ENCODE results near the gene ATAD1.

The ATAD1 gene

DNA sequence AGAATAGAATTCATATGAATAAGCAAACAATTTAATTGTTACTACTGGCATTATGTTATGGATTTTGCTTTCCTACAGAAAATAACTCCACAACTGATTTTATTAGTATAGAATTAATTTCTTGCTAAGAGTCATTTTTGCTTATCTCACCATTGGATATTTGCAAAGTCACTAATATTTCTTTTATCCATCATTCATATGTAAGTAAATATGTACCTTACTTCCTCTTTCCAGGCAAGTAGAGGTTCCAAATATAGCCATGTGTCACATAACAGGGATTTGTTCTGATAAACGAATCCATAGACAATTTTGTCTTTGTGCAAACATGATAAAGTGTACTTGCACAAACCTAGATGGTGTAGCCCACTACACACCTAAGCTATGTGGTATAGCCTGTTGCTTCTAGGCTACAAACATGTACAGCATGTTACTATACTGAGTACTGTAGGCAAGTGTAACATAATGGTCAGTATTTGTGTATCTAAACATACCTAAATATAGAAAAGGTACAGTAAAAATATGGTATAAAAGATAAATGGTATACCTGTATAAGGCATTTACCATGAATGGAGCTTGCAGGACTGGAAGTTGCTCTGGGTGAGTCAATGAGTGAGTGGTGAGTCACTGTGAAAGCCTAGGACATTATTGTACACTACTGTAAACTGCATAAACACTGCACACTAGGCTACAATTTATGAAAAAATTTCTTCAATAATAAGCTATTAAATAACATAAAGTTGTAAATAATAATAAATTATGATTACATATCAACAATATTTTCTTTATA, 27.0 kb upstream of the ATAD1 start:
- intact Hi-C loops (cut with DNase I; ENCODE audit: low total_unique reads), result no loop called here
- no peak for DNase-seq

DNA sequence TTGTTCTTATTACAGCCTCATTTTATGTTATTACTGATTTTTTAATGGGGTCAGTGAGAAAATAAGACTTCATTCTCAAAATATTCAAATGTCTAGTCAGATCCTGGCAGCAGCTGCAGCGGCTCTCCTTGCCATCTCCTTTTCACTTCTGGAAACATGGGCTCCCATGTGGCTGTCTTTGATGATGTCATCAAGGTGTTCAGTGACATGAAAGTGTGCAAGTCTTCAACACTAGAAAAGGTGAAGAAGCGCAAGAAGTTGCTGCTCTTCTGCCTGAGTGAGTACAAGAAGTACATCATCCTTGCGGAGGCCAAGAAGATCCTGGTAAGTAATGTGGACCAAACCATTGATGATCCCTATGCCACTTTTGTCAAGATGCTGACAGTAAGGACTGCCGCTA, 25.7 kb upstream of the ATAD1 start:
- intact Hi-C loops (cut with DNase I; ENCODE audit: low total_unique reads), result no loop called here
- Histone ChIP-seq H3K4me1 (no peaks in the 10 kb centered on the region), H3K27me3 (no peaks in the 10 kb centered on the region), H3K36me3 (no peaks in the 10 kb centered on the region), H3K4me3 (no peak overlapping the region), H3K27ac (no peak overlapping the region), H3K9me3 (no peaks in the 10 kb centered on the region)
- TF ChIP-seq, protein P1, sequence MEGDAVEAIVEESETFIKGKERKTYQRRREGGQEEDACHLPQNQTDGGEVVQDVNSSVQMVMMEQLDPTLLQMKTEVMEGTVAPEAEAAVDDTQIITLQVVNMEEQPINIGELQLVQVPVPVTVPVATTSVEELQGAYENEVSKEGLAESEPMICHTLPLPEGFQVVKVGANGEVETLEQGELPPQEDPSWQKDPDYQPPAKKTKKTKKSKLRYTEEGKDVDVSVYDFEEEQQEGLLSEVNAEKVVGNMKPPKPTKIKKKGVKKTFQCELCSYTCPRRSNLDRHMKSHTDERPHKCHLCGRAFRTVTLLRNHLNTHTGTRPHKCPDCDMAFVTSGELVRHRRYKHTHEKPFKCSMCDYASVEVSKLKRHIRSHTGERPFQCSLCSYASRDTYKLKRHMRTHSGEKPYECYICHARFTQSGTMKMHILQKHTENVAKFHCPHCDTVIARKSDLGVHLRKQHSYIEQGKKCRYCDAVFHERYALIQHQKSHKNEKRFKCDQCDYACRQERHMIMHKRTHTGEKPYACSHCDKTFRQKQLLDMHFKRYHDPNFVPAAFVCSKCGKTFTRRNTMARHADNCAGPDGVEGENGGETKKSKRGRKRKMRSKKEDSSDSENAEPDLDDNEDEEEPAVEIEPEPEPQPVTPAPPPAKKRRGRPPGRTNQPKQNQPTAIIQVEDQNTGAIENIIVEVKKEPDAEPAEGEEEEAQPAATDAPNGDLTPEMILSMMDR (IDR thresholded peaks at IDR 0.05), result no peak
- DNase-seq, result no peak

More for the DNA sequence above, 27.0 kb upstream of the ATAD1 start:
- H3K4me1 ChIP-seq, result no peaks in the 10 kb centered on the region
- no peaks in the 10 kb centered on the region for H3K27me3 ChIP-seq
- no peak overlapping the region for H3K27ac ChIP-seq
- H3K9me3 ChIP-seq, result no peaks in the 10 kb centered on the region
- no peaks in the 10 kb centered on the region for H3K36me3 ChIP-seq
- H3K4me3 ChIP-seq, result no peak overlapping the region
- TF ChIP-seq, protein P1 (IDR thresholded peaks at IDR 0.05), result no peak

DNA sequence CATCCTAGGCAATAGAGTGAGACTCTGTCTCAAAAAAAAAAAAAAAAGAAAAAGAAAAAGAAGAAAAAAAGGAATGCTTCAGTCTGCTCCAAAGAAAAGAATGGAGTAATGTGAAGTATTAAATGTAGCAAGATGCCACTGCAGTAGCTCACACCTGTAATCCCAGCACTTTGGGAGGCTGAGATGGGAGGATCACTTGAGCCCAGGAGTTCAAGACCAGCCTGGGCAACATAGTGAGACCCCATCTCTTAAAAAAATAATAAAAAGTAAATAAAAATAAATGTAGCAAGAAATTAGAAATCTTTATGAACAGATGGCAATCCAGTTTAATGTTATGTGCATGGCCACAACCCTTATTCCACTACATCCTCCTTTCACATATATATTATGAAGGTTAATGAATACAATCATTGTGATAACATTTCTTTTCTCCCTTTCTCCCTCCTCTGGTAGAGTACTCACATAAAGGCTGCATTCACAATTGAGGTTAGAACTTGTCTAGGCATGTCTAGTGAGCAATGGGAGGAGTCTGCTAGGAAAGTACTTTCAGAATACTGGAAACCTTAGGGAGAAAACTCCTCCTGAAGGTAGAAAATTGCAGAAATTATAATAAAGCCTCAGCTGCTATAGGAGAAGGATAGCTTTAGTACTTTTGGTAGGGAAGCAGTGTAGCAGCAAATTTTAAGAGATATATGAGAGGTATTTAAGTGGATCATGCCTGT, 24.9 kb upstream of the ATAD1 start:
- no peak for DNase-seq
- H3K36me3 ChIP-seq, result no peaks in the 10 kb centered on the region
- no peaks in the 10 kb centered on the region for H3K4me1 ChIP-seq
- no peak overlapping the region for H3K27ac ChIP-seq
- no peaks in the 10 kb centered on the region for H3K27me3 ChIP-seq
- no peak overlapping the region for H3K4me3 ChIP-seq
- intact Hi-C loops (cut with DNase I; ENCODE audit: low total_unique reads), result no loop called here
- TF ChIP-seq, protein P1 (IDR thresholded peaks at IDR 0.05), result no peak
- no peaks in the 10 kb centered on the region for H3K9me3 ChIP-seq

DNA sequence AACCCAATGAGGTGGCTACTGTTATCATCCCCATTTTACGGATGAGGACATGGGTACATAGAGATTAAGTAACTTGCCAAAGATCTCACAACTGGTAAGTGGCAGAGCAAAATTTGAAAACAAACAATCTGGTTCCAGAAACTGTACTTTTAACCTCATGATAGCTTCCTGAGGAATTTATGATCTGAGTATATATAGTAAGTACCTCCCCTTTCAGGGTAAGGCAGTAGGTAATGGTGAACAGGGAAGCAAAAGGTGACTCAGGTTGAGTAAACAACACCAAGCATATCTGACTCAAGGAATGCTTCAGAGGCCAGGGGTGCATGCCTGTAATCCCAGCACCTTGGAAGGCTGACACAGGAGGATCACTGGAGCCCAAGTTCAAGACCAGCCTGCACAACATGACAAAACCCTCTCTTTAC, 24.2 kb upstream of the ATAD1 start:
- intact Hi-C loops (cut with DNase I; ENCODE audit: low total_unique reads), result no loop called here
- no peaks in the 10 kb centered on the region for H3K9me3 ChIP-seq
- DNase-seq, result no peak
- no peaks in the 10 kb centered on the region for H3K36me3 ChIP-seq
- H3K4me3 ChIP-seq, result no peak overlapping the region
- TF ChIP-seq, protein P1 (IDR thresholded peaks at IDR 0.05), result no peak
- no peaks in the 10 kb centered on the region for H3K27me3 ChIP-seq
- no peak overlapping the region for H3K27ac ChIP-seq
- H3K4me1 ChIP-seq, result no peaks in the 10 kb centered on the region

DNA sequence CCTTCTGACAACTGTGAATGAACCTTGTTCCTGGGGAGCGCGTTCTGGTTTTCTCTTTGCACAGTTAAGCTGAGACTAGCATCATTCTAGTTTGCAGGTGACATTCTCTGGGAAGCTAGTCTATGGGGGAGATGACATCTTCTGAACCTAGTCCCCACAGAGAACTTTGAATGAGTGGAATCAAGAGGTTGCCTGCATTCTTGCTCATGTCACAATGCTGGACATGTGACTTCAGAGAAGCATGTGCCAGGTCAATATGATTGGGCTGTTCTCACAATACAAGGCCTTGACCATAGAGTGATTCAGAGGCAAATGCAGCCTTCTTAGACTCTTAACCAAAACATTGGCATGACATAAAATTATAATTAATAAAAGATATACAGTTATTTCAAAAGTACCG, 23.2 kb upstream of the ATAD1 start:
- Histone ChIP-seq H3K27me3 (no peaks in the 10 kb centered on the region), H3K4me3 (no peak overlapping the region), H3K9me3 (no peaks in the 10 kb centered on the region), H3K36me3 (no peaks in the 10 kb centered on the region), H3K4me1 (no peaks in the 10 kb centered on the region), H3K27ac (no peak overlapping the region)
- no peak for DNase-seq
- intact Hi-C loops (cut with DNase I; ENCODE audit: low total_unique reads), result no loop called here
- TF ChIP-seq, protein P1 (IDR thresholded peaks at IDR 0.05), result no peak

Measured in tibial artery (tissue), 4 donors.